OCI-LY7 (cell line): ENCODE data around the gene NCK2. TPM values are rescaled to one million over a fixed set of nuclear protein-coding genes. Genes with fewer than 3 reads are reported as not detected.

Experiments used
- BruUV-seq: library from RNA; stranded (reverse); fragments of 400-500 nt; replicated peaks from 2 replicates; lab custom pipeline; 2021; lab: Mats Ljungman, UMichigan
- CTCF ChIA-PET: fragments of 300-600 bp; sonication (Branson Sonifier 250); formaldehyde crosslinking; loops from one replicate; lab custom pipeline; 2022; ENCODE audit warnings: antibody characterized with exemption; ENCODE audit not compliant: unreplicated experiment; lab: Charles Lee
- POLR2A ChIA-PET: fragments of 300-600 bp; sonication (Branson Sonifier 250); formaldehyde crosslinking; loops from one replicate; lab custom pipeline; 2022; ENCODE audit warnings: antibody characterized with exemption; lab: Charles Lee
- DNase-seq: peaks from one replicate; pipeline ENCODE4 v3.0.0-alpha.2; 2015; ENCODE audit warnings: low spot score
- H2AFZ ChIP-seq: fragments of 200-600 bp; sonication (generic), shearing (Covaris generic); 2 replicates; pipeline ENCODE4 v1.6.1; 2014; ENCODE audit warnings: mild to moderate bottlenecking, antibody characterized with exemption, low read length, moderate library complexity
- H3K27ac ChIP-seq: fragments of 200-600 bp; sonication (generic); 2 replicates; pipeline ENCODE4 v1.5.1; 2014; ENCODE audit warnings: mixed run types, low read depth, mild to moderate bottlenecking, moderate library complexity, low read length, inconsistent platforms; ENCODE audit not compliant: poor library complexity, severe bottlenecking
- H3K36me3 ChIP-seq: fragments of 200-600 bp; sonication (generic); 2 replicates; pipeline ENCODE4 v1.6.1; 2014; ENCODE audit warnings: mild to moderate bottlenecking, antibody characterized with exemption, low read length, moderate library complexity, mixed read lengths; ENCODE audit not compliant: insufficient read depth
- H3K4me1 ChIP-seq: fragments of 200-600 bp; sonication (generic); 2 replicates; pipeline ENCODE4 v1.5.1; 2014; ENCODE audit warnings: mild to moderate bottlenecking, low read length; ENCODE audit not compliant: insufficient read depth, poor library complexity, severe bottlenecking
- H3K4me2 ChIP-seq: fragments of 200-600 bp; sonication (generic); 2 replicates; pipeline ENCODE4 v1.6.1; 2014; ENCODE audit warnings: mild to moderate bottlenecking, low read length
- H3K4me3 ChIP-seq: fragments of 200-600 bp; sonication (generic); 2 replicates; pipeline ENCODE4 v1.5.1; 2014; ENCODE audit warnings: mild to moderate bottlenecking, low read depth, low read length; ENCODE audit not compliant: poor library complexity, severe bottlenecking
- H3K79me2 ChIP-seq: fragments of 200-600 bp; sonication (generic); 2 replicates; pipeline ENCODE4 v1.6.1; 2016; ENCODE audit warnings: low read depth, mild to moderate bottlenecking, low read length, moderate library complexity, mixed read lengths; ENCODE audit not compliant: insufficient read depth
- H3K9me2 ChIP-seq: fragments of 200-600 bp; sonication (generic); 2 replicates; pipeline ENCODE4 v1.6.1; 2016; ENCODE audit warnings: mild to moderate bottlenecking, low read length, mixed read lengths; ENCODE audit not compliant: insufficient read depth
- H3K9me3 ChIP-seq: fragments of 200-600 bp; sonication (generic); 2 replicates; pipeline ENCODE4 v1.6.1; 2014; ENCODE audit warnings: mild to moderate bottlenecking, mixed run types, low read length, mixed read lengths
- H4K20me1 ChIP-seq: fragments of 200-600 bp; sonication (generic); 2 replicates; pipeline ENCODE4 v1.6.1; 2014; ENCODE audit warnings: mild to moderate bottlenecking, antibody characterized with exemption, low read length, moderate library complexity, mixed read lengths; ENCODE audit not compliant: insufficient read depth
- CTCF ChIP-seq: fragments of 200-600 bp; sonication (generic); conservative IDR thresholded peaks from 2 replicates; pipeline ENCODE4 v1.5.1; 2014; ENCODE audit warnings: mild to moderate bottlenecking, antibody characterized with exemption, low read length, moderate library complexity, mixed read lengths
- EZH2phosphoT487 ChIP-seq: fragments of 200-600 bp; sonication (generic); IDR thresholded peaks from 2 replicates; pipeline ENCODE4 v1.6.1; 2018; ENCODE audit warnings: low read depth, borderline replicate concordance, mild to moderate bottlenecking, mixed run types, antibody characterized with exemption, low read length, moderate library complexity, mixed read lengths
- intact Hi-C: fragments of 100-400 bp; cut with micrococcal nuclease; formaldehyde crosslinking; loops from one replicate; pipeline ENCODE4 v1.10.0; 2022; ENCODE audit not compliant: unreplicated experiment
- total RNA-seq, 2 experiments: library from RNA; depleted of rRNA in 1 of 2; stranded (reverse); fragments of >200 nt in 1 of 2; shearing (Covaris generic) in 1 of 2; gene quantifications; 2 replicates each; pipeline ENCODE4 v1.2.3, GENCODE V29; 2014 to 2022

Gene NCK2
- total RNA-seq, 2 experiments from 2014 or later, result 23.4 to 34.2 TPM

- DNase-seq, result peak; percentile 48
- intact Hi-C loops, result loop anchor here (10.0 kb wide), 1 partner anchor 314 kb away; no protein-coding TSS in a partner anchor
- H3K27ac ChIP-seq, result no peak overlapping the region
- BruUV-seq, result no TSS peak
- peaks cover 6% of the 10 kb centered on the region for H3K36me3 ChIP-seq
- H3K79me2 ChIP-seq, result no peaks in the 10 kb centered on the region
- ChIA-PET POLR2A (no interaction called here), CTCF (no interaction called here)
- no peak overlapping the region for H3K4me2 ChIP-seq
- H4K20me1 ChIP-seq, result no peaks in the 10 kb centered on the region
- H3K9me3 ChIP-seq, result peaks cover 15% of the 10 kb centered on the region; the same call in 1 of the 2 replicates
- H3K4me1 ChIP-seq, result peaks cover 22% of the 10 kb centered on the region
- TF ChIP-seq EZH2phosphoT487 (no peak), CTCF (peak; percentile 68)
- no peaks in the 10 kb centered on the region for H3K9me2 ChIP-seq
- H2AFZ ChIP-seq, result no peak overlapping the region
- no peak overlapping the region for H3K4me3 ChIP-seq
These were observed 143.9 kb downstream of the NCK2 start for GRCh38 chr2:105888625-105889024.

- no peak for DNase-seq
- intact Hi-C loops, result loop anchor here (10.0 kb wide), 1 partner anchor 314 kb away; no protein-coding TSS in a partner anchor
- Histone ChIP-seq H3K79me2 (no peaks in the 10 kb centered on the region), H2AFZ (no peak overlapping the region), H3K4me3 (no peak overlapping the region), H3K4me2 (no peak overlapping the region), H3K4me1 (peaks cover 22% of the 10 kb centered on the region), H3K36me3 (peaks cover 6% of the 10 kb centered on the region), H3K9me3 (peaks cover 15% of the 10 kb centered on the region; the same call in 1 of the 2 replicates), H3K27ac (no peak overlapping the region), H4K20me1 (no peaks in the 10 kb centered on the region), H3K9me2 (no peaks in the 10 kb centered on the region)
- no TSS peak for BruUV-seq
- CTCF ChIA-PET, result no interaction called here
- POLR2A ChIA-PET, result no interaction called here
- no peak for TF ChIP-seq CTCF
- no peak for TF ChIP-seq EZH2phosphoT487
These were observed 144.3 kb downstream of the NCK2 start for GRCh38 chr2:105889046-105889445.

GRCh38 chr2:105890111-105890510 is 145.4 kb downstream of the NCK2 start:
- Histone ChIP-seq H2AFZ (no peak overlapping the region), H3K36me3 (peaks cover 8% of the 10 kb centered on the region), H4K20me1 (no peaks in the 10 kb centered on the region), H3K4me1 (peaks cover 15% of the 10 kb centered on the region), H3K79me2 (no peaks in the 10 kb centered on the region), H3K9me3 (peaks cover 15% of the 10 kb centered on the region; the same call in 1 of the 2 replicates), H3K27ac (no peak overlapping the region), H3K9me2 (no peaks in the 10 kb centered on the region), H3K4me3 (no peak overlapping the region), H3K4me2 (no peak overlapping the region)
- no TSS peak for BruUV-seq
- ChIA-PET POLR2A (no interaction called here), CTCF (no interaction called here)
- TF ChIP-seq CTCF (no peak), EZH2phosphoT487 (no peak)
- intact Hi-C loops, result no loop called here
- DNase-seq, result no peak
